ENCODE measurements around the gene NME7. TPM values are rescaled to one million over a fixed set of nuclear protein-coding genes. Genes with fewer than 3 reads are reported as not detected.

Gene NME7
- total RNA-seq, 1 experiment from 2014 or later = 13.2 TPM

GRCh38 chr1:169175461-169175860 is 192.1 kb downstream of the NME7 start:
- H3K23ac ChIP-seq (ENCODE audit: insufficient read length, low read depth, low read length) = no peak overlapping the region
- H3K4me1 ChIP-seq (ENCODE audit: insufficient read depth, low read length) = no peaks in the 10 kb centered on the region
- H3K56ac ChIP-seq (ENCODE audit: insufficient read length, low read depth, low read length) = no peak overlapping the region
- no peak overlapping the region for H2AFZ ChIP-seq (ENCODE audit: low read length)
- H2BK15ac ChIP-seq (ENCODE audit: low read depth, low read length) = no peak overlapping the region
- no peak overlapping the region for H3K27ac Mint-ChIP-seq
- no peak overlapping the region for H3T11ph ChIP-seq (ENCODE audit: low read length)
- no CpG with 5 or more reads among the region's 2 CpGs for WGBS (ENCODE audit: extremely low coverage, insufficient read length, low lambda C conversion rate)
- no peak overlapping the region for H4K8ac ChIP-seq (replicated peaks; ENCODE audit: insufficient read length, low read depth, low read length)
- no peaks in the 10 kb centered on the region for H3K4me1 Mint-ChIP-seq
- H3K27me3 ChIP-seq (ENCODE audit: insufficient read depth, low read length) = no peaks in the 10 kb centered on the region
- no peak overlapping the region for H2BK20ac ChIP-seq (ENCODE audit: low read depth, low read length, poor library complexity, severe bottlenecking)
- H2BK12ac ChIP-seq (ENCODE audit: insufficient read length, low read depth, low read length) = no peak overlapping the region
- no peak overlapping the region for H3K14ac ChIP-seq (ENCODE audit: insufficient read depth, low read length)
- H3K9me3 Mint-ChIP-seq = no peaks in the 10 kb centered on the region
- H2BK120ac ChIP-seq (ENCODE audit: low read depth, low read length, poor library complexity, severe bottlenecking) = no peak overlapping the region
- no peaks in the 10 kb centered on the region for H3K79me2 ChIP-seq (ENCODE audit: insufficient read depth, low read length)
- no peaks in the 10 kb centered on the region for H3K36me3 Mint-ChIP-seq (ENCODE audit: insufficient read depth in 1 of 3, low read depth in 3 of 3)
- H2BK5ac ChIP-seq (ENCODE audit: insufficient read length, low read length) = no peak overlapping the region
- no peak for DNase-seq
- TF ChIP-seq CTCF (conservative IDR thresholded peaks at IDR 0.05) = no peak
- no peak overlapping the region for H4K91ac ChIP-seq (ENCODE audit: insufficient read length, low read depth, low read length)
- H3K23me2 ChIP-seq (ENCODE audit: insufficient read length, low read depth, low read length, poor library complexity, severe bottlenecking) = no peaks in the 10 kb centered on the region
- H4K5ac ChIP-seq (ENCODE audit: insufficient read length, low read depth, low read length) = no peak overlapping the region
- H3K9ac ChIP-seq (ENCODE audit: extremely low read depth, insufficient read length, low read length) = no peak overlapping the region
- no peak overlapping the region for H3K4me3 Mint-ChIP-seq
- H4K20me1 ChIP-seq (ENCODE audit: control insufficient read depth, insufficient read depth, insufficient read length) = no peaks in the 10 kb centered on the region
- no peak overlapping the region for H2AK5ac ChIP-seq (ENCODE audit: insufficient read length, low read length)
- no peaks in the 10 kb centered on the region for H3K9me3 ChIP-seq (ENCODE audit: control insufficient read depth, low read depth, low read length)
- H3K27me3 Mint-ChIP-seq (ENCODE audit: low read depth) = no peaks in the 10 kb centered on the region
- H3K18ac ChIP-seq (ENCODE audit: insufficient read length, low read depth, low read length) = no peak overlapping the region
- H3K27ac ChIP-seq (ENCODE audit: insufficient read length, low read depth, low read length) = no peak overlapping the region
- H3K4ac ChIP-seq (ENCODE audit: low read depth, low read length) = no peak overlapping the region
- no peaks in the 10 kb centered on the region for H3K79me1 ChIP-seq (ENCODE audit: insufficient read depth, low read depth, low read length, poor library complexity, severe bottlenecking)
- no peak overlapping the region for H3K4me2 ChIP-seq (ENCODE audit: insufficient read depth, insufficient read length, low read length)

All from H9 (cell line).